ENCODE data around the gene DGKE.

DNA sequence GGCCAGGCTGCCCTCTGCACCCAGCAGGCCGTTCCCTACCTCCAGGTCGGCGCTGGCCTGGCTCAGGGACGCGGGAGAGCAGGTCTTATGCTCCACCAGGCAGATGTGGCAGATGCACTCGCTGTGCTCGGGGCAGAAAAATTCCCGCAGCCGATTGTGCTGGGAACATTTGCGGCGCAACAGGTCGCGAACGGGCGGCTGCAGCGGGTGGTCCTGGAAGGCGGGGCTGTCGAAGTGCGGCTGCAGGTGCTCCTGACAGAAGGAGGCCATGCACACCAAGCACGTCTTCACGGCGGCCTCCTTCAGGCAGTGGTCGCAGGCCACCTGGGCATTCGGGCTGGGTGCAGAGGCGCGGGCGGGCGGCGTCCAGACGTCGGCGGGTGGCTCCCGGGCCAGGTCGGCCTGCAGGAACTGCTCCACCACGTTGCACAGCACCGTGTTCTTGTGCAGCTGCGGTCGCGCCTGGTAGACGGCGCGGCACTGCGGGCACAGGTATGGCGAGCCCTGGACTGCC is 79.5 kb downstream of the DGKE start:
- TF ChIP-seq, protein P1, sequence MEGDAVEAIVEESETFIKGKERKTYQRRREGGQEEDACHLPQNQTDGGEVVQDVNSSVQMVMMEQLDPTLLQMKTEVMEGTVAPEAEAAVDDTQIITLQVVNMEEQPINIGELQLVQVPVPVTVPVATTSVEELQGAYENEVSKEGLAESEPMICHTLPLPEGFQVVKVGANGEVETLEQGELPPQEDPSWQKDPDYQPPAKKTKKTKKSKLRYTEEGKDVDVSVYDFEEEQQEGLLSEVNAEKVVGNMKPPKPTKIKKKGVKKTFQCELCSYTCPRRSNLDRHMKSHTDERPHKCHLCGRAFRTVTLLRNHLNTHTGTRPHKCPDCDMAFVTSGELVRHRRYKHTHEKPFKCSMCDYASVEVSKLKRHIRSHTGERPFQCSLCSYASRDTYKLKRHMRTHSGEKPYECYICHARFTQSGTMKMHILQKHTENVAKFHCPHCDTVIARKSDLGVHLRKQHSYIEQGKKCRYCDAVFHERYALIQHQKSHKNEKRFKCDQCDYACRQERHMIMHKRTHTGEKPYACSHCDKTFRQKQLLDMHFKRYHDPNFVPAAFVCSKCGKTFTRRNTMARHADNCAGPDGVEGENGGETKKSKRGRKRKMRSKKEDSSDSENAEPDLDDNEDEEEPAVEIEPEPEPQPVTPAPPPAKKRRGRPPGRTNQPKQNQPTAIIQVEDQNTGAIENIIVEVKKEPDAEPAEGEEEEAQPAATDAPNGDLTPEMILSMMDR (conservative IDR thresholded peaks at IDR 0.05; ENCODE audit: low read length): no peak
- TF ChIP-seq EZH2phosphoT487 (IDR thresholded peaks at IDR 0.05; ENCODE audit: borderline replicate concordance): no peak

Data from Loucy (cell line).